AG08396 (cell line): ENCODE measurements around the gene UTP25.

Source experiments
- DNase-seq: peaks from one replicate; pipeline ENCODE4 v3.0.0; 2012; ENCODE audit warnings: low spot score, mixed read lengths

The UTP25 gene

GRCh38 chr1:209805875-209806760, 21.7 kb upstream of the UTP25 start, which contains the start of gene IRF6:
Gene IRF6, minus strand, starts transcription at chr1:209806142. Its CDS starts 4,729 bp downstream, at chr1:209801413.
- peak; percentile 55 for DNase-seq

GRCh38 chr1:209807509-209807908, 20.3 kb upstream of the UTP25 start:
- DNase-seq, result no peak

- DNase-seq, result peak; percentile 90
These were observed 19.7 kb upstream of the UTP25 start for GRCh38 chr1:209808059-209808581.

DNA sequence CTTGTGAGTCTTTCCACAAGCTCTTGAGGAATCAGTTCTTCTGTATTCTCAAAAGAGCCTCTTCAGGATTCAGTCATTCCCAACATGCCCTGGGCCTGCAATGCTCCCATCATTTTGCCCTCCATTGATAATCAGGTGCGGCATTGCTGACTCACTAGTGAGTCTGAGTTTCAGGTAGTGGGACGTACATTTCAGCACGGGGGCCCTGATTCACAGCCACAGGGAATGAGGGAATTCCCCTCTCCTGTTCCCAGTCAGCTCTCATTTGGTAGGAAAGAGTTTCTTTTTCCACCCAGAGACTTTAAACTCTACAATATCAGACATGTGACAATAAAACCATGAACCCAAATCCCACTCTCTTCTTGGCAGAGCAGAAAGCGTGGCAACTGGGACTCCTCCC, 18.2 kb upstream of the UTP25 start:
- no peak for DNase-seq

GRCh38 chr1:209810783-209811182, 17.0 kb upstream of the UTP25 start:
- no peak for DNase-seq

GRCh38 chr1:209813902-209814301, 13.9 kb upstream of the UTP25 start:
- no peak for DNase-seq

GRCh38 chr1:209815490-209815889, 12.3 kb upstream of the UTP25 start:
- no peak for DNase-seq

GRCh38 chr1:209815931-209816341, 11.8 kb upstream of the UTP25 start:
- DNase-seq, result no peak

- DNase-seq, result no peak
These were observed 10.8 kb upstream of the UTP25 start for GRCh38 chr1:209816923-209817322.

DNA sequence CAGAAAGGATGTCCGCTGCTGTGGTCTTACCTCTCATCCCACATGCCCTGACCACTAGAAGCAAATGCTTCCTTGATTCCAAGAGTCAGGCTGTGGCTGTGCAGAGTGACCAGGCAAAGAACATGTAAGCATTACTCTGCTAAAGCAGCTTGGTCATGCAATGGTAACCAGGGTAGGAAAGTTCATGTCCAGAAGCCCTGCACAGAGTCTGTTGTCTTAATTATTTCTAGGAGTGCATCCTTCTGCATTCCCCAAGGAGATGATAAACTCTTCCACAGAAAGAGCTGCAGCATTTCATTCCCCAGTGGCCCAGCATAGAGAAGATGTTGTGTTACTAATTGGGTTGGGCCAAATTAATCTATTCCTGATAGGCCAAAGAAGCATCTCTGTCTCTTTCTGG, 10.1 kb upstream of the UTP25 start:
- DNase-seq, result no peak

- no peak for DNase-seq
These were observed 8.7 kb upstream of the UTP25 start for GRCh38 chr1:209819058-209819457.

DNA sequence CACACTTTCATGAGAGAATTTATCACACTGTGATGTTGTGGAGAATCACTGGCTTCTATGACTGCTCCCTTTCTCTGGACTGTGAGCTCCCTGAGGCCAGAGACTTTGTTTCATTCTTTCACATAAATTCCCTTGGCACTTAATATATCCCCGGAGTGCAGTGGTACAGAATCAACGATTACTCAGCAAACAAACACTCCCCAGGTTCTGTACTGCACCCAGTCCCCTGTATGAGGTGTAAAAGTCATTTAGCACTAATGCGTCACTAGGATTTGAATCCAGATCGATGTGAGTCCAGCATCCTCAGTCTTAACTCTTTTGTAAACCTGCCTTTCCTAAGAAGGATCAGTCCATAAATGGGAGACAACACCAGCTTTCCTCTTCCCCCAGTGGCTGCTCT, 6.8 kb upstream of the UTP25 start:
- DNase-seq, result no peak

GRCh38 chr1:209822706-209823105, 5.1 kb upstream of the UTP25 start:
- no peak for DNase-seq

GRCh38 chr1:209823143-209824041, 4.4 kb upstream of the UTP25 start:
- DNase-seq, result peak; percentile 57

GRCh38 chr1:209825591-209826434, 2.0 kb upstream of the UTP25 start:
- no peak for DNase-seq

DNA sequence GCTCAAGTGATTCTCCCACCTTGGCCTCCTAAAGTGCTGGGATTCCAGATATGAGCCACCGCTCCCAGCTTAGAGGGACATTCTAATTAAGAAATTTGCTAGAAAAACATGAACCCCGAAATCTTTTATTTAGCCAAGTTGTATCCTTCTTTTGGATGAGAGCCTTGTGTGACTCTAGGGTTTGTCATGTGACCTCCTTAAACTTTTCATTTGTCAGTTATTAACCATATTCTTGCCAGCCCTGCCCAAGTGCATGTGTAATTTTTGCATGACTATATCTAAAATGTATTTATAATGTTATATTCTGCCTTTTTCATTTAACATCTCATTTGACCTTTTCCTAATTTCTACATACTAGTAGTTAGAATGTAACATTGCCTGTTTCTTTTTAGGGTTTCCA, 1.9 kb downstream of the UTP25 start:
- no peak for DNase-seq

DNA sequence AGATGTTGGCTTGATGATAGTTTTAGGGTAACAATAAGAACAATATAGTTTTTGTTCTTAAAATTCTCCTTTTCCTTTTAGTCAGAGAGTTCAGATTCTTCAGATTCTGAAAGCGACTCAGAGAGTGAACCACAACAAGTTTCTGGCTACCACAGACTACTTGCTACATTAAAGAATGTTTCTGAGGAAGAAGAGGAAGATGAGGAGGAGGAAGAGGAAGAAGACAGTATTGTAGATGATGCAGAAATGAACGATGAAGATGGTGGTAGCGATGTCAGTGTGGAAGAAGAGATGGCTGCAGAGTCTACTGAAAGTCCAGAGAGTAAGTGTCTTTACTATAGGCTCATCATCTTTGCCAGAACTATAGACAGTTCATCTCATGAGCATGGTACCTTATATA, 3.0 kb downstream of the UTP25 start:
- no peak for DNase-seq

DNA sequence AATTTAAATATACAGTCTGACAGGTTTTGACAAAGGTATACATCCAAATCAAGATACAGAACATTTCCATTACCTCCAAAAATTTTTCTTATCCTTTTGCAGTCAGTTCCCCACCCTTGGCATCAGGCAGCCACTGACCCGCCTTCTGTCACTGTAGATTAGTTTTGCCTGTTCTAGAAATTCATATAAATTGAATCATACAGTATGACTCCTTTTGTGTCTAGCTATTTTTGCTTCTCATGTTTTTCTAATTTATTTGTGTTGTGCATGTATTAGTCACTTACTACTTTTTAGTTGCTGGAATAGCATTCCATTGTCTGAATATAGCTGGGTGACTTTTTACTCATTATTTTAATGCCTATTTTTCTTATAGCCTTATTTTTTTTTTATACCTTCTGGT, 3.8 kb downstream of the UTP25 start:
- no peak for DNase-seq

GRCh38 chr1:209835782-209836298, 8.1 kb downstream of the UTP25 start:
- DNase-seq, result no peak

DNA sequence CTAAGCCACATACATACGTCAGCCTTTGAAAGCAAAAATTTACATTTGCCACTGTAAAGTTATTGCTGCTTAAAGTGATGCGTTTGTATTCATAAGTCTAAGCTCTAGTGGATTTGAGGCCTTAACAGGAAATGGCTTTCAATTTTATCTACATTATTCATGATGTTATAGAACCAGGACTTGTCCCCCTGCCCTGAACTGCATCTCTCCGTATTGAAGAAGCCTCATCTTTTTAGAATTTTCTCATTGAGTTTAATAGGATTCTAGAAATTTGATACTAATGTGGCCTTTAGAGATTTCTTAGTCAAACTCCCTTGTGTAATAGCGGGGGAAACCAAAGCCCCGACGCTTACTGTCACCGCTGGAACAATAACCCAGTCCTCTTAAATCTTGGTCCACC, 9.9 kb downstream of the UTP25 start:
- DNase-seq, result no peak

DNA sequence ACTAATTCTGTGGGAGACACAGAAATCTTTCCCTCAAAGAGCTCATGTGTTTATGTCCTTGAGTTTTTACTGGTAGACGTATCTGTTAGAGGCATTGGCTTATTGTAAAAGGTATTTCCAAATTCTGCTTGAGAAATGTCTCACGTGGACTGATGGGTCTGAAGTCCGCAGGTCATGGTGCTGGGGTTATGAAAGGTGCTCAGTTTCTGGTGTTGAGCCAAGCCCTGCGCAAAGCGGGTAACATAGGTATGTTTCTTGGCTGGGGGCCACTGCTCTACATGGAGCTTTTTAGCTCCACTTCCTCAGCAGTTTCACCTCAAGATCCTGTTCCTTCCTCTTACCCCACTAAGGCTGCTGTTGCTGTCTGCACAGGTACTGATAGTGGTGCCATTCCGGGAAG, 10.8 kb downstream of the UTP25 start:
- DNase-seq, result no peak
